SK-N-MC (cell line): ENCODE data around the gene KMT2A.

Experiments
- DNase-seq: peaks from one replicate; pipeline ENCODE4 v3.0.0-alpha.2; 2011; ENCODE audit warnings: low read depth, low spot score
- H3K27ac ChIP-seq: fragments of 200-600 bp; sonication (generic); 2 replicates; pipeline ENCODE4 v1.5.1; 2016; ENCODE audit warnings: mixed run types
- H3K36me3 ChIP-seq: fragments of 200-600 bp; sonication (generic); 2 replicates; pipeline ENCODE4 v1.6.1; 2017; ENCODE audit warnings: antibody characterized with exemption, low read length, mixed read lengths; ENCODE audit not compliant: insufficient read depth
- H3K4me3 ChIP-seq: fragments of 200-600 bp; sonication (generic); 2 replicates; pipeline ENCODE4 v1.5.1; 2016
- H3K9ac ChIP-seq: fragments of 200-600 bp; sonication (generic); 2 replicates; pipeline ENCODE4 v1.8.0; 2017; ENCODE audit warnings: mixed run types, mixed read lengths; ENCODE audit not compliant: insufficient read length
- H3K9me3 ChIP-seq: fragments of 200-600 bp; sonication (generic); 2 replicates; pipeline ENCODE4 v1.6.1; 2017; ENCODE audit warnings: low read depth, mild to moderate bottlenecking, antibody characterized with exemption, low read length, moderate library complexity, mixed read lengths
- EZH2 ChIP-seq: fragments of 200-600 bp; sonication (generic); IDR thresholded peaks from one replicate; pipeline ENCODE4 v1.6.1; 2017; ENCODE audit warnings: antibody characterized with exemption
- FOXP2 ChIP-seq: optimal IDR thresholded peaks from 2 replicates; pipeline ENCODE3; 2011; ENCODE audit warnings: mild to moderate bottlenecking, moderate library complexity; ENCODE audit not compliant: insufficient read depth; ENCODE audit errors: extremely low read length, control extremely low read depth
- POLR2AphosphoS5 ChIP-seq: IDR thresholded peaks from 2 replicates; pipeline ENCODE4 v1.6.1; 2012; ENCODE audit warnings: mild to moderate bottlenecking, low read depth, low read length, borderline replicate concordance

KMT2A gene

DNA sequence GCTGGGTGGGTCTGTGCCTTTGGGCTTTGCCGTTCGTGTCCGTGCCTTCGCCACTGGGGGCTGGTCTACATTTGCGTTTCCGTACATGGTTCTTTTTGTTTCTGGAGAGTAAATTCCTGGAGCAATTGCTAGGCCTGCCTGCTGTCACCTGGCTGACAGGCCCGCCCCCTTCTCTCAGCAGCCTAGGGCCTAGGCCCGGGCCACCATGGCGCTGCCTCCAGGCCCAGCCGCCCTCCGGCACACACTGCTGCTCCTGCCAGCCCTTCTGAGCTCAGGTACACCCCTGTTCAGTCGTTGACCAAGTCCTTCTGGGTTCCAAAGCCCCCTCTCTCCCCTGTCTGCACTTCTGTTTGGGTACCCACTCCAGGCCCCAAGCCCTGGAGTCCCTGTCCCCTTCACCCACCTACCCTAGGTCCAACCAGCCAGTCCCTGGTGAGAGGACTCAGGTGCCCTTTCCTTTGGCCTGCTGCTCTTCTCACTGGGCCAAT lies 95.3 kb downstream of the KMT2A start:
- no peak for DNase-seq
- TF ChIP-seq FOXP2: no peak
- TF ChIP-seq EZH2: no peak
- TF ChIP-seq POLR2AphosphoS5: no peak
- Histone ChIP-seq H3K4me3 (peak overlapping the region; percentile 88), H3K27ac (no peak overlapping the region), H3K9me3 (no peaks in the 10 kb centered on the region), H3K36me3 (no peaks in the 10 kb centered on the region; the same call in 1 of the 2 replicates), H3K9ac (no peak overlapping the region)

- no peak for TF ChIP-seq EZH2
- no peak for TF ChIP-seq POLR2AphosphoS5
- no peak for TF ChIP-seq FOXP2
- no peak for DNase-seq
- no peaks in the 10 kb centered on the region for H3K9me3 ChIP-seq
- H3K27ac ChIP-seq: no peak overlapping the region
- no peaks in the 10 kb centered on the region; the same call in 1 of the 2 replicates for H3K36me3 ChIP-seq
- no peak overlapping the region for H3K4me3 ChIP-seq
- no peak overlapping the region for H3K9ac ChIP-seq
Observed at GRCh38 chr11:118532091-118532490, 95.8 kb downstream of the KMT2A start.

- H3K9ac ChIP-seq: no peak overlapping the region
- no peaks in the 10 kb centered on the region for H3K9me3 ChIP-seq
- H3K36me3 ChIP-seq: no peaks in the 10 kb centered on the region
- no peak overlapping the region for H3K27ac ChIP-seq
- DNase-seq: no peak
- H3K4me3 ChIP-seq: no peak overlapping the region
- no peak for TF ChIP-seq EZH2
- TF ChIP-seq FOXP2: no peak
- no peak for TF ChIP-seq POLR2AphosphoS5
Observed at GRCh38 chr11:118532852-118533768, 96.8 kb downstream of the KMT2A start.

DNA sequence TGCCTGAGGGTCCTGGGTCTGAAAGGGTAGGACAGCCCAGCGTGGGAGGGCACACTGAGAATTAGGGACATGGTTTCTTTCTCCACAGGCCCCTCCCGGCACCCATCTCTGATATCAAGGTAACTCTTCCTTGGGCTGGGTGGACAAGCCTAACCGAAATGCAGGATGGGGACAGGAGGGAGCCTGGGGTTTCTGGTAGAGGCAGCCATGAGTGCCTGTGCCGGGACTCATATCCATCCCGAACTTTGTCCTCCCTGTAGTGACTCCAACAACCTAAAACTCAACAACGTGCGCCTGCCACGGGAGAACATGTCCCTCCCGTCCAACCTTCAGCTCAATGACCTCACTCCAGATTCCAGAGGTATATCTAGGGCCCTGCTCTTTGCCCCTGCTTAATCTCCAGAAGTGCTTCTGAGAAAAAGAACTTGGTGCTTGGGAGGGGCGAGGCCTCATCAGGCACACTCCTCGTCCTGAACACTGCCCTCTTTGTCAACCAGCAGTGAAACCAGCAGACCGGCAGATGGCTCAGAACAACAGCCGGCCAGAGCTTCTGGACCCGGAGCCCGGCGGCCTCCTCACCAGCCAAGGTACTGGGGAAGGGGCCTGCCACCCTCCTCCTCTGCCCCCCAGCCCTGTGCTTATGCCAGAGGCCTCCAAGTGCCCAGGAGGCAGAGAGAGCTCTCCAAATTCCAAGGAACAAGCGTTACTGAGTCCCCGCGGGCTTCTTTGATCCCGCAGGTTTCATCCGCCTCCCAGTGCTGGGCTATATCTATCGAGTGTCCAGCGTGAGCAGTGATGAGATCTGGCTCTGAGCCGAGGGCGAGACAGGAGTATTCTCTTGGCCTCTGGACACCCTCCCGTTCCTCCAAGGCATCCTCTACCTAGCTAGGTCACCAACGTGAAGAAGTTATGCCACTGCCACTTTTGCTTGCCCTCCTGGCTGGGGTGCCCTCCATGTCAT lies 97.8 kb downstream of the KMT2A start:
- H3K4me3 ChIP-seq: no peak overlapping the region
- H3K9me3 ChIP-seq: no peaks in the 10 kb centered on the region
- TF ChIP-seq FOXP2: no peak
- TF ChIP-seq EZH2: no peak
- TF ChIP-seq POLR2AphosphoS5: no peak
- no peaks in the 10 kb centered on the region for H3K36me3 ChIP-seq
- no peak overlapping the region for H3K27ac ChIP-seq
- no peak overlapping the region for H3K9ac ChIP-seq
- no peak for DNase-seq

DNA sequence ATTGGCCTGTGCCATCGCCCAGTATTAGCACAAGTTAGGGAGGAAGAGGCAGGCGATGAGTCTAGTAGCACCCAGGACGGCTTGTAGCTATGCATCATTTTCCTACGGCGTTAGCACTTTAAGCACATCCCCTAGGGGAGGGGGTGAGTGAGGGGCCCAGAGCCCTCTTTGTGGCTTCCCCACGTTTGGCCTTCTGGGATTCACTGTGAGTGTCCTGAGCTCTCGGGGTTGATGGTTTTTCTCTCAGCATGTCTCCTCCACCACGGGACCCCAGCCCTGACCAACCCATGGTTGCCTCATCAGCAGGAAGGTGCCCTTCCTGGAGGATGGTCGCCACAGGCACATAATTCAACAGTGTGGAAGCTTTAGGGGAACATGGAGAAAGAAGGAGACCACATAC lies 99.0 kb downstream of the KMT2A start:
- DNase-seq: no peak
- no peak for TF ChIP-seq POLR2AphosphoS5
- no peak for TF ChIP-seq FOXP2
- no peak for TF ChIP-seq EZH2
- Histone ChIP-seq H3K27ac (no peak overlapping the region), H3K9ac (no peak overlapping the region), H3K9me3 (no peaks in the 10 kb centered on the region), H3K4me3 (no peak overlapping the region), H3K36me3 (no peaks in the 10 kb centered on the region)

- Histone ChIP-seq H3K36me3 (no peaks in the 10 kb centered on the region), H3K9me3 (no peaks in the 10 kb centered on the region), H3K27ac (no peak overlapping the region), H3K9ac (no peak overlapping the region), H3K4me3 (no peak overlapping the region)
- TF ChIP-seq POLR2AphosphoS5 (no peak), EZH2 (no peak), FOXP2 (no peak)
- DNase-seq: no peak
Observed at GRCh38 chr11:118536726-118537125, 100.4 kb downstream of the KMT2A start.

DNA sequence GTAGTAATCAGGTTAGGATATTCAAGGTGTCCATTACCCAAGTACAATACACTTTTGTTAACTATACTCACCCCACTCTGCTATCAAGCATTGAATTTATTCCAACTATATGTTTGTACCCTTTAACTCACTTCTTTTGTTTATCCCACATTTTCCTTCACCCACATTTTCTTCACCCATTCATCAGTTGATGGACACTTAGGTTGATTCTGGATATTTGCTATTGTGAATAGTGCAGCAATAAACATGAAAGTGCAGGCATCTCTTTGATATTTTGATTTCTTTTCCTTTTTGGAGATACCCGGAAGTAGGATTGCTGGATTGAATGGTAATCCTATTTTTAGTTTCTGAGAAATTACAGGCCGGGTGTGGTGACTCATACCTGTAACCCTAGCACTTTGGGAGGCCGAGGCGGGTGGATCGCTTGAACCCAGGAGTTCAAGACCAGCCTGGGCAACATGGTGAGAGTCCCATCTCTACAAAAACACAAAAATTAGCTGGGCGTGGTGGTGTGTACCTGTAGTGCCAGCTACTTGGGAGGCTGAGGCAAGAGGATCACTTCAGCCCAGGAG lies 101.2 kb downstream of the KMT2A start:
- no peak for DNase-seq
- Histone ChIP-seq H3K4me3 (no peak overlapping the region), H3K36me3 (no peaks in the 10 kb centered on the region), H3K9ac (no peak overlapping the region), H3K9me3 (no peaks in the 10 kb centered on the region), H3K27ac (no peak overlapping the region)
- TF ChIP-seq EZH2: no peak
- TF ChIP-seq POLR2AphosphoS5: no peak
- TF ChIP-seq FOXP2: no peak
